MM.1S (cell line): ENCODE measurements around the gene TAS2R60.

Experiments used
- DNase-seq: peaks from one replicate; pipeline ENCODE4 v3.0.0-alpha.2; 2015
- H2AFZ ChIP-seq: fragments of 300-600 bp; sonication (generic); 2 replicates; pipeline ENCODE4 v1.6.0; 2016; ENCODE audit warnings: antibody characterized with exemption, low read length
- H3F3A ChIP-seq: fragments of 300-600 bp; sonication (generic); 2 replicates; pipeline ENCODE4 v1.6.1; 2016; ENCODE audit warnings: mild to moderate bottlenecking, antibody characterized with exemption, low read length, moderate library complexity, mixed read lengths; ENCODE audit not compliant: insufficient read depth
- H3K27ac ChIP-seq: fragments of 300-600 bp; sonication (generic); 2 replicates; pipeline ENCODE4 v1.5.1; 2016; ENCODE audit warnings: mild to moderate bottlenecking, low read length
- H3K27me3 ChIP-seq: fragments of 300-600 bp; sonication (generic); replicated peaks from 2 replicates; pipeline ENCODE4 v1.6.0; 2016; ENCODE audit warnings: low read length; ENCODE audit not compliant: insufficient read depth
- H3K36me3 ChIP-seq: fragments of 300-600 bp; sonication (generic); replicated peaks from 2 replicates; pipeline ENCODE4 v1.6.1; 2016; ENCODE audit warnings: mild to moderate bottlenecking, low read length, mixed read lengths; ENCODE audit not compliant: insufficient read depth
- H3K4me1 ChIP-seq: fragments of 300-600 bp; sonication (generic); 2 replicates; pipeline ENCODE4 v1.6.1; 2016; ENCODE audit warnings: low read length, mixed read lengths
- H3K4me2 ChIP-seq: fragments of 300-600 bp; sonication (generic); 2 replicates; pipeline ENCODE4 v1.6.0; 2016; ENCODE audit warnings: low read depth, low read length
- H3K4me3 ChIP-seq: fragments of 300-600 bp; sonication (generic); 2 replicates; pipeline ENCODE4 v1.5.1; 2016; ENCODE audit warnings: low read length, mixed read lengths
- H3K79me2 ChIP-seq: fragments of 300-600 bp; sonication (generic); 2 replicates; pipeline ENCODE4 v1.6.1; 2016; ENCODE audit warnings: mixed run types, low read length, mixed read lengths
- H3K9ac ChIP-seq: fragments of 300-600 bp; sonication (generic); 2 replicates; pipeline ENCODE4 v1.6.1; 2016; ENCODE audit warnings: low read length, mixed read lengths
- H3K9me2 ChIP-seq: fragments of 300-600 bp; sonication (generic); replicated peaks from 2 replicates; pipeline ENCODE4 v1.6.1; 2016; ENCODE audit warnings: mild to moderate bottlenecking, low read length, mixed read lengths; ENCODE audit not compliant: insufficient read depth
- H3K9me3 ChIP-seq: fragments of 300-600 bp; sonication (generic); replicated peaks from 2 replicates; pipeline ENCODE4 v1.6.1; 2016; ENCODE audit warnings: mild to moderate bottlenecking, low read length, mixed read lengths; ENCODE audit not compliant: insufficient read depth
- H4K20me1 ChIP-seq: fragments of 300-600 bp; sonication (generic); 2 replicates; pipeline ENCODE4 v1.6.1; 2016; ENCODE audit warnings: mild to moderate bottlenecking, low read length, moderate library complexity, mixed read lengths; ENCODE audit not compliant: insufficient read depth
- CTCF ChIP-seq: fragments of 300-600 bp; sonication (generic); IDR thresholded peaks from 2 replicates; pipeline ENCODE4 v1.5.1; 2016; ENCODE audit warnings: antibody characterized with exemption, low read length, mixed read lengths
- EZH2 ChIP-seq: fragments of 300-600 bp; sonication (generic); optimal IDR thresholded peaks from 2 replicates; pipeline ENCODE3; 2017; ENCODE audit warnings: low read depth, mild to moderate bottlenecking, antibody characterized with exemption, low read length, mixed read lengths
- EZH2phosphoT487 ChIP-seq: fragments of 300-600 bp; sonication (generic); IDR thresholded peaks from 2 replicates; pipeline ENCODE4 v1.6.1; 2018; ENCODE audit warnings: antibody characterized with exemption, low read length

The TAS2R60 gene

GRCh38 chr7:143443153-143443552 lies at the start of gene TAS2R60:
Gene TAS2R60 (plus strand): TSS chr7:143443453. CDS start chr7:143443453, 0 bp downstream.
- no peak within 1 kb of the TSS for H3K27ac ChIP-seq
- no peaks in the 10 kb centered on the region for H3F3A ChIP-seq
- H3K4me1 ChIP-seq: no peaks in the 10 kb centered on the region
- no peaks in the 10 kb centered on the region for H3K9me3 ChIP-seq
- no peak for DNase-seq
- TF ChIP-seq EZH2 (no peak), EZH2phosphoT487 (no peak), CTCF (no peak)
- no peaks in the 10 kb centered on the region for H3K79me2 ChIP-seq
- H3K9ac ChIP-seq: no peak within 1 kb of the TSS
- no peak within 1 kb of the TSS for H3K4me2 ChIP-seq
- H3K4me3 ChIP-seq: no peak within 1 kb of the TSS
- H3K36me3 ChIP-seq: no peaks in the 10 kb centered on the region
- H3K9me2 ChIP-seq: no peaks in the 10 kb centered on the region
- H3K27me3 ChIP-seq: no peaks in the 10 kb centered on the region
- no peak within 1 kb of the TSS for H2AFZ ChIP-seq
- H4K20me1 ChIP-seq: no peaks in the 10 kb centered on the region

DNA sequence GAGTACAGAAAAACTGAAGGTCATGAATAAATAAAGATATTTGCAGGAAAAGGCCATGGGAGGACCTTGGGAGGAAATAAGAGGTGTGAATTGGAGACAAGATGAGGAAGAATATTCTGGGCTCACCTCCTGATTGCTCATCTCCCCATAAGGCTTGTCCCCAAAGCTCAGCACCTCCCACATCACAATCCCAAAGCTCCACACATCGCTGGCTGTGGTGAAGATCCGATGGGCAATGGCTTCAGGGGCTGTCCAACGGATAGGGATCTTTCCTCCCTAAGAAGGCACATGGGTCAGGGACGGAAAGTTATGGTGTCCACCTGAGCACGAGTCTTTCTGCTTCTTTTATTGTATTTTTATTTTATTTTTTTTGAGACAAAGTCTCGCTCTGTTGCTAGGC lies 49.2 kb upstream of the TAS2R60 start:
- H3F3A ChIP-seq: no peaks in the 10 kb centered on the region
- no peaks in the 10 kb centered on the region for H3K4me1 ChIP-seq
- H4K20me1 ChIP-seq: no peaks in the 10 kb centered on the region
- no peak for DNase-seq
- H2AFZ ChIP-seq: no peak overlapping the region
- no peaks in the 10 kb centered on the region for H3K9me3 ChIP-seq
- no peaks in the 10 kb centered on the region for H3K36me3 ChIP-seq
- H3K79me2 ChIP-seq: no peaks in the 10 kb centered on the region
- H3K27ac ChIP-seq: no peak overlapping the region
- no peak overlapping the region for H3K9ac ChIP-seq
- no peak overlapping the region for H3K4me3 ChIP-seq
- no peak overlapping the region for H3K4me2 ChIP-seq
- 0 out of 2 replicates have a peak, but pooled peaks cover 6% of the 10 kb centered on the region for H3K27me3 ChIP-seq
- TF ChIP-seq EZH2phosphoT487 (no peak), EZH2 (no peak), CTCF (no peak)
- no peaks in the 10 kb centered on the region for H3K9me2 ChIP-seq

DNA sequence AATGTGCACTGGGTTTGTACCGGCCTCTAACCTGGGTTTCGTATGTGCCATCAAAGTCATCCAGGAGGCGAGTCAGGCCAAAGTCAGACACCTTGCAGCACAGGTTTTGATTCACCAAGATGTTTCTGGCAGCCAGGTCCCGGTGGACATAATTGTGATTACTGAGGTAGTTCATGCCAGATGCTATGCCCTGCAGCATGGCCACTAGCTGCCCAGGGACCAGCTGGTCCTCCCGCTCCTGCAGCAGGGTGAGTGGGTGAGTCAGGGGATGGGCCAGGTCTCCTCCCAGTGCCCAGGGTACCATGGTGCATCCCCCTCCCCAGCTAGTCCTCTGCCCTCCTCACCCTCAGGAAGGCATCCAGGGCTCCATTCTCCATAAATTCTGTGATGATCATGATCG lies 48.5 kb upstream of the TAS2R60 start:
- no peak overlapping the region for H3K4me3 ChIP-seq
- 0 out of 2 replicates have a peak, but pooled peaks cover 6% of the 10 kb centered on the region for H3K27me3 ChIP-seq
- H3K4me1 ChIP-seq: no peaks in the 10 kb centered on the region
- H3K36me3 ChIP-seq: no peaks in the 10 kb centered on the region
- no peaks in the 10 kb centered on the region for H3K79me2 ChIP-seq
- H3K9me3 ChIP-seq: no peaks in the 10 kb centered on the region
- no peak overlapping the region for H3K27ac ChIP-seq
- DNase-seq: no peak
- H3F3A ChIP-seq: no peaks in the 10 kb centered on the region
- no peak overlapping the region for H3K4me2 ChIP-seq
- no peaks in the 10 kb centered on the region for H3K9me2 ChIP-seq
- no peak overlapping the region for H2AFZ ChIP-seq
- H3K9ac ChIP-seq: no peak overlapping the region
- H4K20me1 ChIP-seq: no peaks in the 10 kb centered on the region
- no peak for TF ChIP-seq CTCF
- no peak for TF ChIP-seq EZH2
- TF ChIP-seq EZH2phosphoT487: no peak
